Measurements from ENCODE around the gene HOXA4. TPM values are rescaled to one million over a fixed set of nuclear protein-coding genes. Genes with fewer than 3 reads are reported as not detected.

Gene HOXA4
- total and polyA plus RNA-seq, 2 of the 8 experiments (the other 6 are each of a cell fraction or from before 2014, with no cell fraction given) = not detected

DNA sequence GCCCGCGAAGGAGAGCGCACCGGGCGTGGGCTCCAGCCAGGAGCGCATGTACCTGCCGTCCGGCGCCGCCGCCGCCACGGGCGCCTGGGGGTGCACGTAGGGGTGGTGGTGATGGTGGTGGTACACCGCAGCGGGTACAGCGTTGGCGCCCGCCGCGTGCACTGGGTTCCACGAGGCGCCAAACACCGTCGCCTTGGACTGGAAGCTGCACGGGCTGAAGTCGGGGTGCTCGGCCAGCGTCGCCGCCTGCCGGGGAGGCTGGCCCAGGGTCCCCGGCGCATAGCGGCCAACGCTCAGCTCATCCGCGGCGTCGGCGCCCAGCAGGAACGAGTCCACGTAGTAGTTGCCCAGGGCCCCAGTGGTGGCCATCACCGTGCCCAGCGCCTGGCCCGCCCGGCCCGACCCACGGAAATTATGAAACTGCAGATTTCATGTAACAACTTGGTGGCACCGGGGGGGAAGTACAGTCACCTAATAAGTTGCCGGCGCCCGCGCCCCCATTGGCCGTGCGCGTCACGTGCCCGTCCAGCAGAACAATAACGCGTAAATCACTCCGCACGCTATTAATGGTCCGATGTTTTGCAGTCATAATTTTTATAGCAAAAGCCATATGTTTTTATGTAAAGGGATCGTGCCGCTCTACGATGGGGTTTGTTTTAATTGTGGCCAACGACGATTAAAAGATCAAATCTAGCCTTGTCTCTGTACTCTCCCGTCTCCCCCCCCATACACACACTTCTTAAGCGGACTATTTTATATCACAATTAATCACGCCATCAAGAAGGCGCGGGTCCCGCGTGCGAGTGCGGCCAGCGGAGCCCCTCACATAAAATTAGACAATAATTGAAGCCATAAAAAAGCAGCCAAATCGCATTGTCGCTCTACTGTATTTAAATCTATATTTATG is 34.8 kb upstream of the HOXA4 start, which contains the start of gene HOXA9 (continued):
- TF ChIP-seq, protein P1, sequence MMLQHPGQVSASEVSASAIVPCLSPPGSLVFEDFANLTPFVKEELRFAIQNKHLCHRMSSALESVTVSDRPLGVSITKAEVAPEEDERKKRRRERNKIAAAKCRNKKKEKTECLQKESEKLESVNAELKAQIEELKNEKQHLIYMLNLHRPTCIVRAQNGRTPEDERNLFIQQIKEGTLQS (IDR thresholded peaks at IDR 0.05; ENCODE audit: insufficient read depth, low read depth, low read length) = peak; percentile 57; the same call in 1 of the 2 replicates
- TF ChIP-seq SP2 (IDR thresholded peaks at IDR 0.05; ENCODE audit: low read length) (no peak), EZH2 (IDR thresholded peaks at IDR 0.05; ENCODE audit: low read depth, low read length, severe bottlenecking) (peak; percentile 95), SIN3A (conservative IDR thresholded peaks at IDR 0.05 in 1 of 2, IDR thresholded peaks at IDR 0.05 in 1 of 2; ENCODE audit: low read depth in 1 of 2, low read length in 2 of 2) (no peak), RNF2 (IDR thresholded peaks at IDR 0.05; ENCODE audit: borderline replicate concordance, low read depth, low read length, missing control alignments, poor library complexity, severe bottlenecking) (peak; percentile 86)
- TF ChIP-seq, protein P2, sequence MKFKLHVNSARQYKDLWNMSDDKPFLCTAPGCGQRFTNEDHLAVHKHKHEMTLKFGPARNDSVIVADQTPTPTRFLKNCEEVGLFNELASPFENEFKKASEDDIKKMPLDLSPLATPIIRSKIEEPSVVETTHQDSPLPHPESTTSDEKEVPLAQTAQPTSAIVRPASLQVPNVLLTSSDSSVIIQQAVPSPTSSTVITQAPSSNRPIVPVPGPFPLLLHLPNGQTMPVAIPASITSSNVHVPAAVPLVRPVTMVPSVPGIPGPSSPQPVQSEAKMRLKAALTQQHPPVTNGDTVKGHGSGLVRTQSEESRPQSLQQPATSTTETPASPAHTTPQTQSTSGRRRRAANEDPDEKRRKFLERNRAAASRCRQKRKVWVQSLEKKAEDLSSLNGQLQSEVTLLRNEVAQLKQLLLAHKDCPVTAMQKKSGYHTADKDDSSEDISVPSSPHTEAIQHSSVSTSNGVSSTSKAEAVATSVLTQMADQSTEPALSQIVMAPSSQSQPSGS (IDR thresholded peaks at IDR 0.05; ENCODE audit: low read length) = no peak
